DND-41 (cell line): ENCODE data around the gene ANAPC13.

Source experiments
- ATAC-seq: fragments of 200-7000 bp; cut with Tn5 transposase; 3 replicates; pipeline ENCODE4 v1.9.1; 2021; ENCODE audit warnings: low read depth; ENCODE audit not compliant: insufficient read depth
- DNase-seq: peaks from one replicate; pipeline ENCODE4 v3.0.0-alpha.2; 2020
- H2AFZ ChIP-seq: 2 replicates; pipeline ENCODE4 v1.6.0; 2012; ENCODE audit warnings: low read depth, low read length
- H3K27ac ChIP-seq: 2 replicates; pipeline ENCODE4 v1.5.1; 2012; ENCODE audit warnings: low read length, inconsistent platforms
- H3K27me3 ChIP-seq: fragments of 200-600 bp; sonication (generic); 2 replicates; pipeline ENCODE4 v1.6.0; 2012; ENCODE audit warnings: low read length, mild to moderate bottlenecking, inconsistent platforms; ENCODE audit not compliant: insufficient read depth, poor library complexity
- H3K36me3 ChIP-seq: 2 replicates; pipeline ENCODE4 v1.5.1; 2012; ENCODE audit warnings: low read length, inconsistent platforms; ENCODE audit not compliant: insufficient read depth
- H3K4me1 ChIP-seq: 2 replicates; pipeline ENCODE4 v1.5.1; 2012; ENCODE audit warnings: mild to moderate bottlenecking, low read length; ENCODE audit not compliant: insufficient read depth
- H3K4me2 ChIP-seq: 2 replicates; pipeline ENCODE4 v1.6.0; 2012; ENCODE audit warnings: mild to moderate bottlenecking, moderate library complexity, low read length, inconsistent platforms; ENCODE audit not compliant: insufficient read depth
- H3K4me3 ChIP-seq, 2 experiments: fragments of 200-600 bp in 1 of 2; shearing (Covaris generic) in 1 of 2; 2 replicates each; pipeline ENCODE4 v1.5.1; 2012 to 2016; ENCODE audit warnings: inconsistent platforms in 2 of 2, low read length in 2 of 2, mild to moderate bottlenecking in 2 of 2, low read depth in 1 of 2, moderate library complexity in 1 of 2
- H3K79me2 ChIP-seq: 2 replicates; pipeline ENCODE4 v1.6.0; 2012; ENCODE audit warnings: low read length, inconsistent platforms; ENCODE audit not compliant: insufficient read depth
- H3K9ac ChIP-seq: 2 replicates; pipeline ENCODE4 v1.6.0; 2012; ENCODE audit warnings: low read depth, mild to moderate bottlenecking, inconsistent platforms, low read length, moderate library complexity
- H3K9me3 ChIP-seq: 2 replicates; pipeline ENCODE4 v1.5.1; 2012; ENCODE audit warnings: low read length, moderate library complexity, mild to moderate bottlenecking, inconsistent platforms; ENCODE audit not compliant: insufficient read depth, severe bottlenecking
- H4K20me1 ChIP-seq: 2 replicates; pipeline ENCODE4 v1.6.0; 2012; ENCODE audit warnings: low read length; ENCODE audit not compliant: insufficient read depth
- EZH2 ChIP-seq: IDR thresholded peaks from 3 replicates; pipeline ENCODE4 v1.6.1; 2012; ENCODE audit warnings: borderline replicate concordance, low read depth, mild to moderate bottlenecking, moderate library complexity, low read length, inconsistent platforms; ENCODE audit not compliant: severe bottlenecking
- TF ChIP-seq, protein P1 (sequence below): IDR thresholded peaks from 2 replicates; pipeline ENCODE4 v1.5.1; 2012; ENCODE audit warnings: borderline replicate concordance, low read length, moderate library complexity, mild to moderate bottlenecking; ENCODE audit not compliant: poor library complexity, severe bottlenecking; ENCODE audit errors: extremely low read depth

ANAPC13 gene

DNA sequence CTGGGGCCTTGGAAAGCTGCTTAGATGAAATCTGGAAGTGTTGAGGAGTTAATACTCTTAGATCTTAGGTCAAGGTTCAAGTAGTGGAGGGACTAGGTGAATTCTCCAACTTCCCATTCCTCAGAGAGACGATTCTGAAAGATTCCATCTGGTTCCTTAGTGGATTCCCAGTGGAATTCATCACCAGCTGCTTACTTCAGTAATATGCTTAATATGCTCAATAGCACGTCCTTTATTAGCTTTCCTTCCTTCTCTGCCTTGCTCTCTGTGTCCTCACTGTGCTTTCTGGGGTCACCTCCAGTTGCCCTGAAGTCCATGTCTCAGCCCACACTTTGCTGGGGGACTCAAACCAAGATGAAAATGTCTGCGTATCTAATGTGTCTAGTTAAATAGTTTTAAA, 31.1 kb upstream of the ANAPC13 start:
- H3K4me1 ChIP-seq = no peaks in the 10 kb centered on the region; the same call in 1 of the 2 replicates
- no peak overlapping the region for H3K9ac ChIP-seq
- H3K79me2 ChIP-seq = peaks cover 1% of the 10 kb centered on the region; the same call in 1 of the 2 replicates
- TF ChIP-seq, protein P1, sequence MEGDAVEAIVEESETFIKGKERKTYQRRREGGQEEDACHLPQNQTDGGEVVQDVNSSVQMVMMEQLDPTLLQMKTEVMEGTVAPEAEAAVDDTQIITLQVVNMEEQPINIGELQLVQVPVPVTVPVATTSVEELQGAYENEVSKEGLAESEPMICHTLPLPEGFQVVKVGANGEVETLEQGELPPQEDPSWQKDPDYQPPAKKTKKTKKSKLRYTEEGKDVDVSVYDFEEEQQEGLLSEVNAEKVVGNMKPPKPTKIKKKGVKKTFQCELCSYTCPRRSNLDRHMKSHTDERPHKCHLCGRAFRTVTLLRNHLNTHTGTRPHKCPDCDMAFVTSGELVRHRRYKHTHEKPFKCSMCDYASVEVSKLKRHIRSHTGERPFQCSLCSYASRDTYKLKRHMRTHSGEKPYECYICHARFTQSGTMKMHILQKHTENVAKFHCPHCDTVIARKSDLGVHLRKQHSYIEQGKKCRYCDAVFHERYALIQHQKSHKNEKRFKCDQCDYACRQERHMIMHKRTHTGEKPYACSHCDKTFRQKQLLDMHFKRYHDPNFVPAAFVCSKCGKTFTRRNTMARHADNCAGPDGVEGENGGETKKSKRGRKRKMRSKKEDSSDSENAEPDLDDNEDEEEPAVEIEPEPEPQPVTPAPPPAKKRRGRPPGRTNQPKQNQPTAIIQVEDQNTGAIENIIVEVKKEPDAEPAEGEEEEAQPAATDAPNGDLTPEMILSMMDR = no peak
- TF ChIP-seq EZH2 = no peak
- H2AFZ ChIP-seq = no peak overlapping the region
- DNase-seq = no peak
- no peaks in the 10 kb centered on the region for H3K27me3 ChIP-seq
- no peaks in the 10 kb centered on the region for H4K20me1 ChIP-seq
- H3K27ac ChIP-seq = no peak overlapping the region
- ATAC-seq = no peak
- peaks cover 4% of the 10 kb centered on the region for H3K9me3 ChIP-seq
- H3K4me2 ChIP-seq = no peak overlapping the region
- no peak overlapping the region for H3K4me3 ChIP-seq
- peaks cover 28% of the 10 kb centered on the region; the same call in 1 of the 2 replicates for H3K36me3 ChIP-seq

DNA sequence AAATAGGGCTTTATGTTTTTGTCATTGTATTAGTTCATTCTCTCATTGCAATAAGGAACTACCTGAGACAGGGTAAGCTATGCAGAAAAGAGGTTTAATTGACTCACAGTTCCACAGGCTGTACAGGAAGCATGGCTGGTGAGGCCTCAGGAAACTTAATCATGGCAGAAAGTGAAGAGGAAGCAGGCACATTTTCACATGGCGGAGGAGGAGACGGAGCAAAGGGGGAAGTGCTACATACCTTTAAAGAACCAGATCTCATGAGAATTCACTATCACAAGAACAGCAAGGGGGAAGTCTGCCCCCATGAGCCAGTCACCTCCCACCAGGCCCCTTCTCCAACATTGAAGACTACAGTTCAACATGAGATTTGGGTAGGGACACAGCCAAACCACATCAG, 25.7 kb upstream of the ANAPC13 start:
- Histone ChIP-seq H2AFZ (no peak overlapping the region), H3K4me2 (no peak overlapping the region), H3K4me3 (no peak overlapping the region), H3K27me3 (no peaks in the 10 kb centered on the region), H3K36me3 (peaks cover 75% of the 10 kb centered on the region), H3K79me2 (peaks cover 8% of the 10 kb centered on the region; the same call in 1 of the 2 replicates), H4K20me1 (no peaks in the 10 kb centered on the region), H3K27ac (no peak overlapping the region), H3K9me3 (no peaks in the 10 kb centered on the region), H3K9ac (no peak overlapping the region), H3K4me1 (no peaks in the 10 kb centered on the region)
- TF ChIP-seq, protein P1 = no peak
- TF ChIP-seq EZH2 = no peak
- DNase-seq = no peak
- no peak for ATAC-seq

DNA sequence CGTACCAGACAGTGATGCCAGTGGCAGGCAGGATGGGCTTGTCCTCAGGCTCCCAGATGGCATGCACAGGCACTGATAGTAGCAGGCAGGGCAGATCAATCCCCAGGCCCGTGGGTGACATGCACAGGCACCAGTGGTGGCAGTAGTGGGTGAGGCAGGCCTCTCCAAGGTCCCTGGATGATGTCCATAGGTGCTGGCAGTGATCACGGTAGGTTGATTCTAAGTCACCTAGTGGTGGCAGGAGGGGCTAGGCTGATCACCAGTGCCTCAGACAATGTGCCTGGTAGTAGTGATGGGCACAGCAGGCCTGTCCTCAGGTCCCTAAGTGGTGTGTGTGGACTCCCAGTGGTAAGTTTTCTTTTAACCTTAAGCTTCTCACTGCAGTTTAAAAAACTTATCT, 19.7 kb upstream of the ANAPC13 start:
- H3K79me2 ChIP-seq = peaks cover 62% of the 10 kb centered on the region
- ATAC-seq = no peak
- DNase-seq = no peak
- H4K20me1 ChIP-seq = no peaks in the 10 kb centered on the region
- no peaks in the 10 kb centered on the region for H3K4me1 ChIP-seq
- H3K4me3 ChIP-seq = no peak overlapping the region
- H3K9me3 ChIP-seq = peaks cover 13% of the 10 kb centered on the region
- H3K4me2 ChIP-seq = no peak overlapping the region
- no peak overlapping the region for H2AFZ ChIP-seq
- no peaks in the 10 kb centered on the region for H3K27me3 ChIP-seq
- TF ChIP-seq, protein P1 = no peak
- no peak for TF ChIP-seq EZH2
- H3K9ac ChIP-seq = no peak overlapping the region
- H3K36me3 ChIP-seq = peaks cover 63% of the 10 kb centered on the region
- no peak overlapping the region for H3K27ac ChIP-seq

DNA sequence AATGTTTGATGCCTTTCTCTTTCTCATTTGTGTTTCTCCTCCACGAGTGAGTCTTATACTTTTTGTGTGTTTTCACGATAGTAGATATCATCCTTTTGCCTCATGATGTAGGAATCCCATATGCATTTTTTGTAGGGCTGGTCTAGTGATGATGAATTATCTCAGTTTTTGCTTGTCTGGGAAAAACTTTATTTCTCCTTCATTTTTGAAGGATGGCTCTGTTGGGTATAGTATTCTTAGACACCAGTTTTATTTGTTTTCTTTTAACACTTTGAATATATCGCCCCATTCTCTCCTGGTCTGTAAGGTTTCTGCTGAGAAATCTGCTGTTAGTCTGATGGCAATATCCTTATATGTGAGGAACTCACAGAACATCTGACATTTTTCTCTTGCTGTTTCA, 18.3 kb upstream of the ANAPC13 start:
- peaks cover 13% of the 10 kb centered on the region for H3K9me3 ChIP-seq
- no peak for ATAC-seq
- H3K4me3 ChIP-seq = no peak overlapping the region
- H3K79me2 ChIP-seq = peaks cover 72% of the 10 kb centered on the region
- no peak overlapping the region for H2AFZ ChIP-seq
- H3K36me3 ChIP-seq = peaks cover 55% of the 10 kb centered on the region
- DNase-seq = no peak
- no peak overlapping the region for H3K27ac ChIP-seq
- TF ChIP-seq, protein P1 = no peak
- TF ChIP-seq EZH2 = no peak
- H3K9ac ChIP-seq = no peak overlapping the region
- no peaks in the 10 kb centered on the region for H4K20me1 ChIP-seq
- H3K27me3 ChIP-seq = no peaks in the 10 kb centered on the region
- H3K4me2 ChIP-seq = no peak overlapping the region
- no peaks in the 10 kb centered on the region for H3K4me1 ChIP-seq
